Myometrial cell (primary cell): ENCODE data around the gene MYZAP. TPM values are rescaled to one million over a fixed set of nuclear protein-coding genes. Genes with fewer than 3 reads are reported as not detected.

Source experiments
- total RNA-seq: library from RNA; depleted of rRNA; stranded (reverse); fragments of >200 nt; gene quantifications from 2 replicates; pipeline ENCODE4 v1.2.3, GENCODE V29; 2015

Gene MYZAP, protein sequence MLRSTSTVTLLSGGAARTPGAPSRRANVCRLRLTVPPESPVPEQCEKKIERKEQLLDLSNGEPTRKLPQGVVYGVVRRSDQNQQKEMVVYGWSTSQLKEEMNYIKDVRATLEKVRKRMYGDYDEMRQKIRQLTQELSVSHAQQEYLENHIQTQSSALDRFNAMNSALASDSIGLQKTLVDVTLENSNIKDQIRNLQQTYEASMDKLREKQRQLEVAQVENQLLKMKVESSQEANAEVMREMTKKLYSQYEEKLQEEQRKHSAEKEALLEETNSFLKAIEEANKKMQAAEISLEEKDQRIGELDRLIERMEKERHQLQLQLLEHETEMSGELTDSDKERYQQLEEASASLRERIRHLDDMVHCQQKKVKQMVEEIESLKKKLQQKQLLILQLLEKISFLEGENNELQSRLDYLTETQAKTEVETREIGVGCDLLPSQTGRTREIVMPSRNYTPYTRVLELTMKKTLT
- total RNA-seq = 4.3 and 6.7 TPM in 2 replicates

DNA sequence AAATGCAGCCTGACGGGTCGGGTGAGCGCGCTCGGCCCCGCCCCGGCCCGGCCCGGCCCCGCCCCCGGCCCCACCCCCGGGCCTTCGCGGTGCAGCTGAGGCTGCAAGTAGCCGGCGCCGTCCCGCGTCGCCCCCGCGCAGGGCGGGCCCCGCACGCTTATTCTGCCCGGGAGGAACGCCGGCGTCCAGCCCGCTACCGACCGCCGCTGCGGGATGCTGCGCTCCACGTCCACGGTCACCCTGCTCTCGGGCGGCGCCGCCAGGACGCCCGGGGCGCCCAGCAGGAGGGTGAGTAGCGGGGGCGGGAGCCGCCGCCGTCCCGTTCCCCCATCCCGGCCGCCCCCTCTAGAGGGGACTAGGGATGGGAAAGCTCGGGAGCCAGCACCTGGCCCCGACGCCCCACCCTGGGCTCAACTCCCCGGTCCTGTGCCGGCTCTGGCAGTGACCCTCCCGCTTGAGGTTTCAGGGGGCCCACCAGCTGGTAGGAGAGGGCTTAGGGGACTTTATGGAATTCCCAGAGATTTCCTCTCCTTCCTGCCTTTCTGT is at the start of gene MYZAP:
Gene MYZAP (plus strand): TSS at position 83 of the 546 bp plus-strand sequence. CDS start 131 bp downstream, at position 214.

DNA sequence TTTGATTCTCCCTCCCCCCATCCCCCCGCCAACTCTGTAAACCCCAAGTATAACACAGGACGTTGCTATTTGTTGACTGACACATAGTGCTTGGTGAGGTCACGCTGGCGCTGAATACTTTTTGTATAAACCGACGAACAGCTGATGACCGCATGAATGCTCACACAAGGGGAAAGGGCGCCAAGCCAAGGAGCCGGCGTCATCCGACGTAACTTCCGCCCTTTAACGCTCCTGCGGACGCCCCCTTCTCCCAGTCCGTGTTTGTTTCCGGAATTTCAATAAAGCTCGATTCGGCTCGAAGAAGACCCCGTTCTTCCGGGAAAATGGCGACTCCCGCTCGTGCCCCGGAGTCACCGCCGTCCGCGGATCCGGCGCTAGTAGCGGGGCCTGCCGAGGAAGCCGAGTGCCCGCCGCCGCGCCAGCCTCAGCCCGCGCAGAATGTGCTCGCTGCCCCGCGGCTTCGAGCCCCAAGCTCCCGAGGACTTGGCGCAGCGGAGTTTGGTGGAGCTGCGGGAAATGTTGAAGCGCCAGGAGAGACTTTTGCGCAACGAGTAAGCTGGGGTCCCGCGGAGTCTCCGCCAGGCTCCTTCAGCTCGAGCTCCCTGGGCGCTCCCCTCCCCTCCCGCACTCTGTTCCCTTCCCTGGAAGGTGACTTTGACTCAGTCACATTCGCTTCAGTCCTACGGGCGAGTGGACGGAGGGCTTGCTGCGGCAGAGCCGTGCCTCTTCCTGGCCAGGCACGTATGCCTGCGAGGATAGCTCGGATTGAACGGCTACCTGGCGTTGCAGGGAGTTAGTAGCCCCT is 114.9 kb downstream of the MYZAP start, which contains the start of gene POLR2M:
Gene POLR2M (plus strand): TSS at position 310 of the 805 bp plus-strand sequence. CDS start 129 bp downstream, at position 439.

Other genes with a start within 250 kb of the MYZAP start
- not detected in 2 replicates for gene CGNL1, start 215.4 kb upstream of the MYZAP start, total RNA-seq
- gene POLR2M, start 114.8 kb downstream of the MYZAP start, total RNA-seq = 28.0 and 33.8 TPM in 2 replicates